ENCODE data around the gene DBR1. TPM values are rescaled to one million over a fixed set of nuclear protein-coding genes. Genes with fewer than 3 reads are reported as not detected.

DBR1 gene
- total RNA-seq, 1 donor = 16.8 TPM

DNA sequence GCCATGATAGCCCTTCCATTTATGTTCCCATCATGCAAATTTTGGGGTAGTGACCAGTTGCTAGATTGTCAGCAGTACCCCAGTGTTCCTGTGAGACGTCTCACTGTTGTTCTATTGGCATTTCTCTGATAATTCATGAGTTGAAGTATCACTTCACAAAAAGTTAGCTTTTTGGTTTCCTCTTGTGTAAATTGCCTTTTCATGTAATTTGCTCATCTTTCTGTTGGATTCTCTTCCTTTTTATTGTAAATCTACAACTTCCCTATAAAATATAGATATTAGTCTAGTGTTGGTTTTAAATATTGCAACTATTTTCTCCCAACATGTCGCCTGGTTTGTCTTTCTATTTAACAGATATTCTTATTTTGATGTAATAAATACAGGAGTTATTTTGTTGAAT, 35.0 kb downstream of the DBR1 start:
- H3K4me3 ChIP-seq (ENCODE audit: low read depth, low read length) = no peak overlapping the region
- no peak for DNase-seq (ENCODE audit: low read depth)
- TF ChIP-seq, protein P1, sequence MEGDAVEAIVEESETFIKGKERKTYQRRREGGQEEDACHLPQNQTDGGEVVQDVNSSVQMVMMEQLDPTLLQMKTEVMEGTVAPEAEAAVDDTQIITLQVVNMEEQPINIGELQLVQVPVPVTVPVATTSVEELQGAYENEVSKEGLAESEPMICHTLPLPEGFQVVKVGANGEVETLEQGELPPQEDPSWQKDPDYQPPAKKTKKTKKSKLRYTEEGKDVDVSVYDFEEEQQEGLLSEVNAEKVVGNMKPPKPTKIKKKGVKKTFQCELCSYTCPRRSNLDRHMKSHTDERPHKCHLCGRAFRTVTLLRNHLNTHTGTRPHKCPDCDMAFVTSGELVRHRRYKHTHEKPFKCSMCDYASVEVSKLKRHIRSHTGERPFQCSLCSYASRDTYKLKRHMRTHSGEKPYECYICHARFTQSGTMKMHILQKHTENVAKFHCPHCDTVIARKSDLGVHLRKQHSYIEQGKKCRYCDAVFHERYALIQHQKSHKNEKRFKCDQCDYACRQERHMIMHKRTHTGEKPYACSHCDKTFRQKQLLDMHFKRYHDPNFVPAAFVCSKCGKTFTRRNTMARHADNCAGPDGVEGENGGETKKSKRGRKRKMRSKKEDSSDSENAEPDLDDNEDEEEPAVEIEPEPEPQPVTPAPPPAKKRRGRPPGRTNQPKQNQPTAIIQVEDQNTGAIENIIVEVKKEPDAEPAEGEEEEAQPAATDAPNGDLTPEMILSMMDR (IDR thresholded peaks at IDR 0.05; ENCODE audit: insufficient read depth, low read depth, low read length) = no peak

DNA sequence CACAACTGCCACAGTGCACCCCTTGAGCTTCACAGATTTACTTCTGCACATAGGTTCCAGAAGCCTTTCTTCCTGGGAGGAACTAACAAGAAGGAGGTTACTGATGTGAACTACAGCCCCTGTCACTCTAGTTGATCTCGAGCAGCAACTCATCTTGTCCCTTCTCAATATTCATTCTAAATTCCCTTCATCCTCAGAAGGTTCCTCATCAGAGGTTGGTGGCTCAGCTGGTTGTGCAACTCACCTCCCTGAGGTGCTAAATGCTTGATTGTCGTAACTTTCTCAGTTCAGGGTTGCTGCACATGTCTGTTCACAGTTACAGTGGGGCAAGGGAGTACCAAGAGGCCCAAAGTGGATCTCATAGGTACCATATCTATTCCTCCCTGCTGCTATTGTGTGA, 36.9 kb downstream of the DBR1 start:
- DNase-seq (ENCODE audit: low read depth) = no peak
- H3K4me3 ChIP-seq (ENCODE audit: low read depth, low read length) = no peak overlapping the region
- TF ChIP-seq, protein P1 (IDR thresholded peaks at IDR 0.05; ENCODE audit: insufficient read depth, low read depth, low read length) = no peak

DNA sequence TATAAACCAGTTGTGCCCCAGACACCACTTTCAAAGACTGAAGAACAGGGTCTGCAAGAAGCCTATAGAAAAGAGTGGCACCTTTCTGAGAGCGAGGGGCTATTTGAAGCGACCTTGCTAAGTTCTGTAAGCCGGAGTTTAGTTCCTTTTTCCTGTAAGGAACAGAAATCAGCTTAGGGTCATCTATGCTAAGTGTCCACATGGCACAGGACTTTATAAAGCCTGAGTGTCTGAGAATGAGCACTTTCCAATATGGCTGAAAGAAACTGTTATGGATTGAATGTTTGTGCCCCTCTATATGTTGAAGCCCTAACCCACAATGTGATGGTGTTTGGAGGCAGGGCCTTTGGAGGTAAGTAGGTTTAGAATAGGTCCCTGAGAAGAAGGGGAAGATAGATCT, 38.5 kb downstream of the DBR1 start:
- TF ChIP-seq, protein P1 (IDR thresholded peaks at IDR 0.05; ENCODE audit: insufficient read depth, low read depth, low read length) = no peak
- H3K4me3 ChIP-seq (ENCODE audit: low read depth, low read length) = no peak overlapping the region
- no peak for DNase-seq (ENCODE audit: low read depth)

- DNase-seq (ENCODE audit: low read depth) = no peak
- H3K4me3 ChIP-seq (ENCODE audit: low read depth, low read length) = no peak overlapping the region
- TF ChIP-seq, protein P1 (IDR thresholded peaks at IDR 0.05; ENCODE audit: insufficient read depth, low read depth, low read length) = no peak
Observed at GRCh38 chr3:138135833-138136194, 38.9 kb downstream of the DBR1 start.

GRCh38 chr3:138135146-138135832, 39.4 kb downstream of the DBR1 start:
- no peak for DNase-seq (ENCODE audit: low read depth)
- no peak overlapping the region for H3K4me3 ChIP-seq (ENCODE audit: low read depth, low read length)
- TF ChIP-seq, protein P1 (IDR thresholded peaks at IDR 0.05; ENCODE audit: insufficient read depth, low read depth, low read length) = no peak

- DNase-seq (ENCODE audit: low read depth) = no peak
- TF ChIP-seq, protein P1 (IDR thresholded peaks at IDR 0.05; ENCODE audit: insufficient read depth, low read depth, low read length) = no peak
- no peak within 1 kb of the TSS for H3K4me3 ChIP-seq (ENCODE audit: low read depth, low read length)
Observed at GRCh38 chr3:138132239-138132638, 42.5 kb downstream of the DBR1 start, which contains the start of gene A4GNT. A4GNT (minus strand) TSS chr3:138132390; CDS start chr3:138131256, 1,134 bp downstream.

Data from fibroblast of villous mesenchyme (primary cell).